A549 (cell line): ENCODE data around the gene PRKD1. TPM values are rescaled to one million over a fixed set of nuclear protein-coding genes. Genes with fewer than 3 reads are reported as not detected.

Experiments
- ATAC-seq, 2 experiments: fragments of 200-7000 bp in 1 of 2; fragments of >200 bp in 1 of 2; cut with Nextera tagmentation in 1 of 2; cut with Tn5 transposase in 1 of 2; 3 replicates each; pipeline versions ENCODE4 v1.8.0 to v1.9.1; 2018 to 2020; ENCODE audit warnings: mild to moderate bottlenecking in 1 of 2, moderate library complexity in 1 of 2
- CTCF ChIA-PET: fragments of 300-600 bp; sonication (Branson Sonifier 250); formaldehyde crosslinking; extraction: SDS; loops from one replicate; lab custom pipeline; 2021; ENCODE audit warnings: antibody characterized with exemption, inconsistent platforms; lab: Yijun Ruan, JAX
- POLR2A ChIA-PET: fragments of 350-600 bp; formaldehyde crosslinking; extraction: SDS; loops from one replicate; lab custom pipeline; 2021; ENCODE audit warnings: antibody characterized with exemption, inconsistent platforms; lab: Yijun Ruan, JAX
- DNase-seq, 2 experiments: peaks; one replicate each; pipeline versions ENCODE4 v3.0.0 to v3.0.0-alpha.2; 2011 to 2016; ENCODE audit warnings: low read depth in 1 of 2, low spot score in 1 of 2
- FAIRE-seq: peaks from 2 replicates; lab custom pipeline; 2011; peaks lifted over from hg19 to GRCh38; lab: Jason Lieb, UNC
- H3K27ac ChIP-seq, 2 experiments: fragments of >200 bp; sonication (Bioruptor Twin); formaldehyde crosslinking; 3 replicates each; pipeline ENCODE4 v1.5.1; 2016 to 2017
- H3K4me1 ChIP-seq: fragments of >200 bp; sonication (Bioruptor Twin); formaldehyde crosslinking; 3 replicates; pipeline ENCODE4 v1.6.1; 2016
- H3K4me2 ChIP-seq: fragments of >200 bp; sonication (Bioruptor Twin); formaldehyde crosslinking; 3 replicates; pipeline ENCODE4 v1.6.1; 2016
- H3K4me3 ChIP-seq: fragments of >200 bp; sonication (Bioruptor Twin); formaldehyde crosslinking; 3 replicates; pipeline ENCODE4 v1.5.1; 2016
- H3K9me3 ChIP-seq: fragments of >200 bp; sonication (Bioruptor Twin); formaldehyde crosslinking; 3 replicates; pipeline ENCODE4 v1.6.1; 2016
- BHLHE40 ChIP-seq: IDR thresholded peaks from 2 replicates; pipeline ENCODE4 v1.6.1; 2012; ENCODE audit warnings: low read depth, low read length, inconsistent platforms
- CHD2 ChIP-seq: fragments of 150-350 bp; IDR thresholded peaks from 2 replicates; pipeline ENCODE4 v1.6.1; 2014; ENCODE audit warnings: low read length; ENCODE audit not compliant: partially characterized antibody
- EP300 ChIP-seq, 2 experiments: fragments of >200 bp; sonication (Bioruptor Twin); formaldehyde crosslinking; IDR thresholded peaks; 2 replicates in 1 of 2; 3 replicates in 1 of 2; pipeline ENCODE4 v1.6.1; 2016 to 2017
- FOSL2 ChIP-seq, 2 experiments: fragments of 450-650 bp in 1 of 2; fragments of >200 bp in 1 of 2; sonication (Bioruptor Twin) in 1 of 2; formaldehyde crosslinking; IDR thresholded peaks; 2 replicates each; pipeline versions ENCODE4 v1.5.0 to v1.6.1; 2016 to 2020; ENCODE audit warnings: mild to moderate bottlenecking in 1 of 2, moderate library complexity in 1 of 2
- KDM1A ChIP-seq: fragments of 200-600 bp; sonication (generic); IDR thresholded peaks from 2 replicates; pipeline ENCODE4 v1.6.1; 2016; ENCODE audit warnings: low read depth, mild to moderate bottlenecking
- KDM5A ChIP-seq: fragments of 200-600 bp; sonication (generic); IDR thresholded peaks from 2 replicates; pipeline ENCODE4 v1.6.1; 2016; ENCODE audit warnings: antibody characterized with exemption, mild to moderate bottlenecking
- MAFK ChIP-seq: fragments of 450-650 bp; IDR thresholded peaks from 2 replicates; pipeline ENCODE4 v1.6.1; 2014; ENCODE audit not compliant: partially characterized antibody
- MAZ ChIP-seq: fragments of 150-350 bp; IDR thresholded peaks from 2 replicates; pipeline ENCODE4 v1.6.1; 2014; ENCODE audit warnings: antibody characterized with exemption, low read depth, low read length, borderline replicate concordance
- MYC ChIP-seq: IDR thresholded peaks from 2 replicates; pipeline ENCODE4 v1.6.1; 2012; ENCODE audit warnings: mild to moderate bottlenecking, inconsistent platforms, low read length, improper control_type of control experiment, borderline replicate concordance
- NFE2L2 ChIP-seq: fragments of 150-350 bp; conservative IDR thresholded peaks from 2 replicates; pipeline ENCODE4 v1.6.1; 2014; ENCODE audit warnings: low read length
- NPAS2 ChIP-seq: fragments of 250-450 bp; sonication (Bioruptor Pico); IDR thresholded peaks from 2 replicates; pipeline ENCODE4 v1.8.0; 2022; ENCODE audit warnings: mild to moderate bottlenecking, moderate library complexity, borderline replicate concordance
- POLR2A ChIP-seq: IDR thresholded peaks from 2 replicates; pipeline ENCODE4 v1.6.1; 2012; ENCODE audit warnings: mild to moderate bottlenecking, low read length
- RFX5 ChIP-seq: fragments of 450-650 bp; IDR thresholded peaks from 2 replicates; pipeline ENCODE4 v1.7.1; 2014; ENCODE audit warnings: antibody characterized with exemption, mild to moderate bottlenecking, moderate library complexity
- SMC3 ChIP-seq: fragments of >200 bp; sonication (Bioruptor Twin); formaldehyde crosslinking; IDR thresholded peaks from 3 replicates; pipeline ENCODE4 v1.6.1; 2018; ENCODE audit warnings: inconsistent platforms
- TP53 ChIP-seq: fragments of 250-450 bp; sonication (Bioruptor Pico); IDR thresholded peaks from 2 replicates; pipeline ENCODE4 v1.5.0; 2021; ENCODE audit warnings: mild to moderate bottlenecking, moderate library complexity
- ZFP36 ChIP-seq: fragments of 450-650 bp; IDR thresholded peaks from 2 replicates; pipeline ENCODE4 v1.6.1; 2014; ENCODE audit warnings: borderline replicate concordance; ENCODE audit not compliant: partially characterized antibody
- ZNF302 ChIP-seq: fragments of 250-450 bp; sonication (Bioruptor Pico); IDR thresholded peaks from 2 replicates; pipeline ENCODE4 v1.9.0; 2021; ENCODE audit warnings: inconsistent platforms, mild to moderate bottlenecking, moderate library complexity
- ZSCAN20 ChIP-seq: fragments of 250-450 bp; sonication (Bioruptor Pico); IDR thresholded peaks from 2 replicates; pipeline ENCODE4 v1.8.0; 2022; ENCODE audit warnings: mild to moderate bottlenecking, moderate library complexity
- WGBS: methylation state at CpG from one replicate; pipeline ENCODE4 v1.1.6; 2017; ENCODE audit errors: missing lambda C conversion rate; 5-methylcytosine and 5-hydroxymethylcytosine counted together
- polyA plus RNA-seq, 4 experiments: library from polyadenylated mRNA; depleted of rRNA in 3 of 4; stranded (reverse); fragments of >200 nt; fragmentation: RNase III in 1 of 4; extraction: RNeasy Plus Mini Kit Qiagen cat#74134 plus additional on column Dnase treatment in 1 of 4; gene quantifications; 2 replicates in 3 of 4; 3 replicates in 1 of 4; pipeline ENCODE4 v1.2.3, GENCODE V29; 2011 to 2017
- TF ChIP-seq, protein P1 (sequence below): IDR thresholded peaks from 2 replicates; pipeline ENCODE4 v1.6.1; 2012
- TF ChIP-seq, protein P2 (sequence below): IDR thresholded peaks from 2 replicates; pipeline ENCODE4 v1.6.1; 2012; ENCODE audit warnings: low read depth, borderline replicate concordance
- TF ChIP-seq, protein P3 (sequence below): fragments of 450-650 bp; IDR thresholded peaks from 2 replicates; pipeline ENCODE4 v1.6.1; 2014; ENCODE audit warnings: antibody characterized with exemption
- TF ChIP-seq, protein P4 (sequence below): fragments of >200 bp; sonication (Bioruptor Twin); formaldehyde crosslinking; IDR thresholded peaks from 3 replicates; pipeline ENCODE4 v1.6.1; 2016
- TF ChIP-seq, protein P5 (sequence below): fragments of 150-350 bp; IDR thresholded peaks from 2 replicates; pipeline ENCODE4 v1.6.1; 2014; ENCODE audit warnings: low read depth, mild to moderate bottlenecking, low read length
- TF ChIP-seq, protein P6 (sequence below): IDR thresholded peaks from 2 replicates; pipeline ENCODE4 v1.6.1; 2012
- TF ChIP-seq, protein P7 (sequence below): fragments of >200 bp; sonication (Bioruptor Twin); formaldehyde crosslinking; IDR thresholded peaks from 3 replicates; pipeline ENCODE4 v1.5.1; 2016

The PRKD1 gene
- polyA plus RNA-seq, 2 of the 4 experiments (the other 2 are of a cell fraction), result 3.0 to 7.8 TPM

DNA sequence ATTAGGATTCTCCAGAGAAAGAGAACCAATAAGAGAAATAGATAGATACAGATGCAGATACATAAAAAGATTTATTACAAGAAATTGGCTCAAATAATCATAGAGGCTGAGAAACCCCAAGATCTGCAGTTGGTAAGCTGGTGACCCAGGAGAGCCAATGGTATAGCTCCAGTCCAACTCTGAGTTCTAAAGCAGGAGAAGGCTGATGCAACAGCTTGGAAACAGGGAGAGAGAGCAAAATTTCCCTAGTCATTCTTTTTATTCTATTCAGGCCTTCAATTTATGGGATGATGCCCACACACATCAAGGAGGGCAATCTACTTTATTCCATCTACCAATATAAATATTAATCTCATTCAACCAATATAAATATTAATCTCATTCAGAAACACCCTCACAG lies 218.2 kb downstream of the PRKD1 start:
- H3K27ac ChIP-seq, result no peak overlapping the region
- CTCF ChIA-PET, result no interaction called here
- POLR2A ChIA-PET, result no interaction called here

DNA sequence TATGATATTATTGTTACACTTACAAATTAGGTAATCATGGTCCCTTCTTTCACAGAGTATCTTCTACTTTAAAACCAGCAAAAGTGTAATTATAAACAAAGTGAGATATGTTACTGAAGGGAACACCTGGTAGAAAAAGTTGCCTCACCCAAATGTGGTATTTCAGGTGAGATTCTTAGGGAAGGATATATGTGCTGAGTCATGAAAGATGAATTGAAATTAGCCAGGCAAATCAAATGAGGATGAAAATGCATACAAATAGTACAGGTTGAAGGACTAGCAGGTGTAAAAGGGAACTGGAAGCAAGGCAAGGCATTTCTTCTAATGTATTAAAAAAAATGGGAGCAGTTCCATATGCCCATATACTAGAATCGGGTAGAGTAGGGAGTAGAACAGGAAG lies 220.9 kb downstream of the PRKD1 start:
- ATAC-seq, result no peak
- Histone ChIP-seq H3K9me3 (no peaks in the 10 kb centered on the region), H3K27ac (no peak overlapping the region), H3K4me3 (no peak overlapping the region), H3K4me1 (no peaks in the 10 kb centered on the region), H3K4me2 (no peak overlapping the region)
- POLR2A ChIA-PET, result no interaction called here
- no peak for DNase-seq
- WGBS, result 78% methylated on average over 1 of the region's 1 CpG
- TF ChIP-seq TP53, result no peak
- TF ChIP-seq CHD2, result no peak
- TF ChIP-seq, protein P1, sequence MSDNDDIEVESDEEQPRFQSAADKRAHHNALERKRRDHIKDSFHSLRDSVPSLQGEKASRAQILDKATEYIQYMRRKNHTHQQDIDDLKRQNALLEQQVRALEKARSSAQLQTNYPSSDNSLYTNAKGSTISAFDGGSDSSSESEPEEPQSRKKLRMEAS, result no peak
- TF ChIP-seq EP300 (IDR thresholded peaks at IDR 0.05), result no peak
- no peak for TF ChIP-seq BHLHE40
- TF ChIP-seq NFE2L2, result peak; percentile 24; the same call in 1 of the 2 replicates
- peak; percentile 84 for TF ChIP-seq MAFK
- no peak for TF ChIP-seq RFX5
- TF ChIP-seq, protein P2, sequence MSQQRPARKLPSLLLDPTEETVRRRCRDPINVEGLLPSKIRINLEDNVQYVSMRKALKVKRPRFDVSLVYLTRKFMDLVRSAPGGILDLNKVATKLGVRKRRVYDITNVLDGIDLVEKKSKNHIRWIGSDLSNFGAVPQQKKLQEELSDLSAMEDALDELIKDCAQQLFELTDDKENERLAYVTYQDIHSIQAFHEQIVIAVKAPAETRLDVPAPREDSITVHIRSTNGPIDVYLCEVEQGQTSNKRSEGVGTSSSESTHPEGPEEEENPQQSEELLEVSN, result no peak
- no peak for TF ChIP-seq NPAS2 (CRISPR knock-in tag)
- TF ChIP-seq ZFP36, result no peak
- no peak for TF ChIP-seq KDM5A
- no peak for TF ChIP-seq ZNF302 (CRISPR knock-in tag)
- TF ChIP-seq, protein P3, sequence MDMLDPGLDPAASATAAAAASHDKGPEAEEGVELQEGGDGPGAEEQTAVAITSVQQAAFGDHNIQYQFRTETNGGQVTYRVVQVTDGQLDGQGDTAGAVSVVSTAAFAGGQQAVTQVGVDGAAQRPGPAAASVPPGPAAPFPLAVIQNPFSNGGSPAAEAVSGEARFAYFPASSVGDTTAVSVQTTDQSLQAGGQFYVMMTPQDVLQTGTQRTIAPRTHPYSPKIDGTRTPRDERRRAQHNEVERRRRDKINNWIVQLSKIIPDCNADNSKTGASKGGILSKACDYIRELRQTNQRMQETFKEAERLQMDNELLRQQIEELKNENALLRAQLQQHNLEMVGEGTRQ, result no peak
- TF ChIP-seq MYC, result no peak
- TF ChIP-seq POLR2A, result no peak
- no peak for FAIRE-seq
- CTCF ChIA-PET, result no interaction called here

More for the DNA sequence above, 218.2 kb downstream of the PRKD1 start:
- Histone ChIP-seq H3K9me3 (no peaks in the 10 kb centered on the region), H3K4me1 (no peaks in the 10 kb centered on the region), H3K4me2 (no peak overlapping the region), H3K4me3 (no peak overlapping the region)
- TF ChIP-seq, protein P4, sequence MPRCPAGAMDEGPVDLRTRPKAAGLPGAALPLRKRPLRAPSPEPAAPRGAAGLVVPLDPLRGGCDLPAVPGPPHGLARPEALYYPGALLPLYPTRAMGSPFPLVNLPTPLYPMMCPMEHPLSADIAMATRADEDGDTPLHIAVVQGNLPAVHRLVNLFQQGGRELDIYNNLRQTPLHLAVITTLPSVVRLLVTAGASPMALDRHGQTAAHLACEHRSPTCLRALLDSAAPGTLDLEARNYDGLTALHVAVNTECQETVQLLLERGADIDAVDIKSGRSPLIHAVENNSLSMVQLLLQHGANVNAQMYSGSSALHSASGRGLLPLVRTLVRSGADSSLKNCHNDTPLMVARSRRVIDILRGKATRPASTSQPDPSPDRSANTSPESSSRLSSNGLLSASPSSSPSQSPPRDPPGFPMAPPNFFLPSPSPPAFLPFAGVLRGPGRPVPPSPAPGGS, result no peak
- TF ChIP-seq, protein P5, sequence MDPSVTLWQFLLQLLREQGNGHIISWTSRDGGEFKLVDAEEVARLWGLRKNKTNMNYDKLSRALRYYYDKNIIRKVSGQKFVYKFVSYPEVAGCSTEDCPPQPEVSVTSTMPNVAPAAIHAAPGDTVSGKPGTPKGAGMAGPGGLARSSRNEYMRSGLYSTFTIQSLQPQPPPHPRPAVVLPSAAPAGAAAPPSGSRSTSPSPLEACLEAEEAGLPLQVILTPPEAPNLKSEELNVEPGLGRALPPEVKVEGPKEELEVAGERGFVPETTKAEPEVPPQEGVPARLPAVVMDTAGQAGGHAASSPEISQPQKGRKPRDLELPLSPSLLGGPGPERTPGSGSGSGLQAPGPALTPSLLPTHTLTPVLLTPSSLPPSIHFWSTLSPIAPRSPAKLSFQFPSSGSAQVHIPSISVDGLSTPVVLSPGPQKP, result no peak
- TF ChIP-seq, protein P6, sequence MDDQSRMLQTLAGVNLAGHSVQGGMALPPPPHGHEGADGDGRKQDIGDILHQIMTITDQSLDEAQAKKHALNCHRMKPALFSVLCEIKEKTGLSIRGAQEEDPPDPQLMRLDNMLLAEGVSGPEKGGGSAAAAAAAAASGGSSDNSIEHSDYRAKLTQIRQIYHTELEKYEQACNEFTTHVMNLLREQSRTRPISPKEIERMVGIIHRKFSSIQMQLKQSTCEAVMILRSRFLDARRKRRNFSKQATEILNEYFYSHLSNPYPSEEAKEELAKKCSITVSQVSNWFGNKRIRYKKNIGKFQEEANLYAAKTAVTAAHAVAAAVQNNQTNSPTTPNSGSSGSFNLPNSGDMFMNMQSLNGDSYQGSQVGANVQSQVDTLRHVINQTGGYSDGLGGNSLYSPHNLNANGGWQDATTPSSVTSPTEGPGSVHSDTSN, result no peak
- TF ChIP-seq, protein P7, sequence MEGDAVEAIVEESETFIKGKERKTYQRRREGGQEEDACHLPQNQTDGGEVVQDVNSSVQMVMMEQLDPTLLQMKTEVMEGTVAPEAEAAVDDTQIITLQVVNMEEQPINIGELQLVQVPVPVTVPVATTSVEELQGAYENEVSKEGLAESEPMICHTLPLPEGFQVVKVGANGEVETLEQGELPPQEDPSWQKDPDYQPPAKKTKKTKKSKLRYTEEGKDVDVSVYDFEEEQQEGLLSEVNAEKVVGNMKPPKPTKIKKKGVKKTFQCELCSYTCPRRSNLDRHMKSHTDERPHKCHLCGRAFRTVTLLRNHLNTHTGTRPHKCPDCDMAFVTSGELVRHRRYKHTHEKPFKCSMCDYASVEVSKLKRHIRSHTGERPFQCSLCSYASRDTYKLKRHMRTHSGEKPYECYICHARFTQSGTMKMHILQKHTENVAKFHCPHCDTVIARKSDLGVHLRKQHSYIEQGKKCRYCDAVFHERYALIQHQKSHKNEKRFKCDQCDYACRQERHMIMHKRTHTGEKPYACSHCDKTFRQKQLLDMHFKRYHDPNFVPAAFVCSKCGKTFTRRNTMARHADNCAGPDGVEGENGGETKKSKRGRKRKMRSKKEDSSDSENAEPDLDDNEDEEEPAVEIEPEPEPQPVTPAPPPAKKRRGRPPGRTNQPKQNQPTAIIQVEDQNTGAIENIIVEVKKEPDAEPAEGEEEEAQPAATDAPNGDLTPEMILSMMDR, result no peak
- TF ChIP-seq NFE2L2, result no peak
- no peak for TF ChIP-seq SMC3
- no peak for TF ChIP-seq MAFK
- no peak for TF ChIP-seq RFX5
- TF ChIP-seq CHD2, result no peak
- no peak for TF ChIP-seq MAZ
- no peak for TF ChIP-seq KDM1A
- no peak for TF ChIP-seq ZSCAN20 (CRISPR knock-in tag)
- no peak for TF ChIP-seq FOSL2 (IDR thresholded peaks at IDR 0.05)
- TF ChIP-seq FOSL2 (CRISPR knock-in tag; IDR thresholded peaks at IDR 0.05), result no peak
- DNase-seq (no peak), FAIRE-seq (no peak), ATAC-seq (no peak)
